Esophagus muscularis mucosa (tissue), 4 donors: ENCODE measurements around the gene ACADS. TPM values are rescaled to one million over a fixed set of nuclear protein-coding genes. Genes with fewer than 3 reads are reported as not detected.

ENCODE experiments used
- DNase-seq: peaks from one replicate; pipeline ENCODE4 v3.0.0-alpha.2; 2017; ENCODE audit errors: extremely low spot score
- H3K27ac ChIP-seq, 4 donors: fragments of 200-600 bp; sonication (generic); replicated peaks in 1 of 4; 1 replicate in 3 of 4; 2 replicates in 1 of 4; pipeline ENCODE4 v1.5.1; 2016 to 2019; ENCODE audit warnings: mild to moderate bottlenecking in 1 of 4
- H3K27me3 ChIP-seq, 4 donors: fragments of 200-600 bp; sonication (generic); one replicate each; pipeline versions ENCODE4 v1.5.1 to v1.6.0; 2016 to 2019
- H3K36me3 ChIP-seq, 4 donors: fragments of 200-600 bp; sonication (generic); one replicate each; pipeline ENCODE4 v1.5.1; 2016 to 2019
- H3K4me1 ChIP-seq, 4 donors: fragments of 200-600 bp; sonication (generic); one replicate each; pipeline ENCODE4 v1.5.1; 2016 to 2019
- H3K4me3 ChIP-seq, 4 donors: fragments of 200-600 bp; sonication (generic); 1 replicate in 2 of 4; 2 replicates in 2 of 4; pipeline ENCODE4 v1.5.1; 2016 to 2019; ENCODE audit warnings: mild to moderate bottlenecking in 4 of 4, moderate library complexity in 1 of 4
- H3K9me3 ChIP-seq, 4 donors: fragments of 200-600 bp; sonication (generic); 1 replicate in 3 of 4; 2 replicates in 1 of 4; pipeline ENCODE4 v1.5.1; 2016 to 2019
- EP300 ChIP-seq: sonication (generic); formaldehyde crosslinking; IDR thresholded peaks from one replicate; pipeline ENCODE4 v1.6.1; 2017; ENCODE audit warnings: antibody characterized with exemption
- POLR2A ChIP-seq: fragments of 450-650 bp; IDR thresholded peaks from one replicate; pipeline ENCODE4 v1.6.1; 2017; ENCODE audit warnings: antibody characterized with exemption, moderate library complexity, mild to moderate bottlenecking, low read depth
- POLR2AphosphoS5 ChIP-seq, 2 donors: sonication (generic); formaldehyde crosslinking; IDR thresholded peaks; one replicate each; pipeline ENCODE4 v1.6.1; 2017; ENCODE audit warnings: antibody characterized with exemption in 2 of 2
- WGBS: methylation state at CpG from one replicate; pipeline ENCODE4 v1.1.5; 2018; 5-methylcytosine and 5-hydroxymethylcytosine counted together
- intact Hi-C: fragments of 100-400 bp; cut with DNase I; formaldehyde crosslinking; loops from one replicate; pipeline ENCODE4 v1.15.1; 2023
- total RNA-seq, 4 donors: library from RNA; depleted of rRNA; stranded (reverse); fragments of >200 nt; gene quantifications; one replicate each; pipeline versions ENCODE4 v1.1.0 to v1.2.1, GENCODE V29; 2016
- TF ChIP-seq, protein P1 (sequence below), 3 experiments: fragments of 200-600 bp in 2 of 3; fragments of 450-650 bp in 1 of 3; sonication (generic) in 2 of 3; IDR thresholded peaks; one replicate each; pipeline ENCODE4 v1.5.1; 2017 to 2019; ENCODE audit warnings: antibody characterized with exemption in 3 of 3, mild to moderate bottlenecking in 2 of 3, moderate library complexity in 1 of 3

The ACADS gene
- total RNA-seq, 4 donors from 2014 or later: 31.6 to 64.2 (median 46.0) TPM

GRCh38 chr12:120762086-120762485 lies 36.5 kb downstream of the ACADS start:
- Histone ChIP-seq H3K4me1 (peaks cover 14 to 19% (median 18%) of the 10 kb centered on the region in 4 donors), H3K4me3 (no peak overlapping the region), H3K36me3 (peaks cover 23 to 69% (median 50%) of the 10 kb centered on the region in 4 donors), H3K9me3 (no peaks in the 10 kb centered on the region), H3K27me3 (no peaks in the 10 kb centered on the region), H3K27ac (peak overlapping the region; percentile 52 to 72 (median 64))
- no peak for DNase-seq
- intact Hi-C loops: no loop called here
- TF ChIP-seq POLR2A: no peak
- TF ChIP-seq EP300: no peak
- TF ChIP-seq, protein P1, sequence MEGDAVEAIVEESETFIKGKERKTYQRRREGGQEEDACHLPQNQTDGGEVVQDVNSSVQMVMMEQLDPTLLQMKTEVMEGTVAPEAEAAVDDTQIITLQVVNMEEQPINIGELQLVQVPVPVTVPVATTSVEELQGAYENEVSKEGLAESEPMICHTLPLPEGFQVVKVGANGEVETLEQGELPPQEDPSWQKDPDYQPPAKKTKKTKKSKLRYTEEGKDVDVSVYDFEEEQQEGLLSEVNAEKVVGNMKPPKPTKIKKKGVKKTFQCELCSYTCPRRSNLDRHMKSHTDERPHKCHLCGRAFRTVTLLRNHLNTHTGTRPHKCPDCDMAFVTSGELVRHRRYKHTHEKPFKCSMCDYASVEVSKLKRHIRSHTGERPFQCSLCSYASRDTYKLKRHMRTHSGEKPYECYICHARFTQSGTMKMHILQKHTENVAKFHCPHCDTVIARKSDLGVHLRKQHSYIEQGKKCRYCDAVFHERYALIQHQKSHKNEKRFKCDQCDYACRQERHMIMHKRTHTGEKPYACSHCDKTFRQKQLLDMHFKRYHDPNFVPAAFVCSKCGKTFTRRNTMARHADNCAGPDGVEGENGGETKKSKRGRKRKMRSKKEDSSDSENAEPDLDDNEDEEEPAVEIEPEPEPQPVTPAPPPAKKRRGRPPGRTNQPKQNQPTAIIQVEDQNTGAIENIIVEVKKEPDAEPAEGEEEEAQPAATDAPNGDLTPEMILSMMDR (IDR thresholded peaks at IDR 0.05): no peak
- TF ChIP-seq POLR2AphosphoS5 (IDR thresholded peaks at IDR 0.05): no peak
- WGBS: 62% methylated on average over 6 of the region's 6 CpGs

GRCh38 chr12:120763250-120763649 lies 37.6 kb downstream of the ACADS start:
- no peak for DNase-seq
- WGBS: 56% methylated on average over 2 of the region's 3 CpGs
- Histone ChIP-seq H3K4me3 (no peak overlapping the region), H3K27me3 (no peaks in the 10 kb centered on the region), H3K9me3 (no peaks in the 10 kb centered on the region), H3K36me3 (peaks cover 35 to 81% (median 62%) of the 10 kb centered on the region in 4 donors), H3K4me1 (peaks cover 14 to 19% (median 18%) of the 10 kb centered on the region in 4 donors), H3K27ac (no peak overlapping the region)
- no peak for TF ChIP-seq POLR2AphosphoS5 (IDR thresholded peaks at IDR 0.05)
- TF ChIP-seq, protein P1 (IDR thresholded peaks at IDR 0.05): no peak
- no peak for TF ChIP-seq EP300
- no peak for TF ChIP-seq POLR2A
- intact Hi-C loops: no loop called here

- Histone ChIP-seq H3K9me3 (no peaks in the 10 kb centered on the region), H3K36me3 (peaks cover 38 to 92% (median 70%) of the 10 kb centered on the region in 4 donors), H3K4me1 (peaks cover 14 to 19% (median 18%) of the 10 kb centered on the region in 4 donors), H3K27ac (no peak overlapping the region), H3K4me3 (no peak overlapping the region), H3K27me3 (no peaks in the 10 kb centered on the region)
- DNase-seq: no peak
- TF ChIP-seq POLR2A (no peak), EP300 (no peak), POLR2AphosphoS5 (IDR thresholded peaks at IDR 0.05) (no peak)
- TF ChIP-seq, protein P1 (IDR thresholded peaks at IDR 0.05): no peak
- intact Hi-C loops: no loop called here
- 81% methylated on average over 9 of the region's 9 CpGs for WGBS
Measured at GRCh38 chr12:120764816-120765215, 39.2 kb downstream of the ACADS start.

- no peak for DNase-seq
- H3K9me3 ChIP-seq: no peaks in the 10 kb centered on the region
- no peak overlapping the region for H3K4me3 ChIP-seq
- H3K27me3 ChIP-seq: no peaks in the 10 kb centered on the region
- H3K36me3 ChIP-seq: peaks cover 38 to 87% (median 64%) of the 10 kb centered on the region in 4 donors
- H3K27ac ChIP-seq: no peak overlapping the region
- peaks cover 8 to 11% (median 9%) of the 10 kb centered on the region in 4 donors for H3K4me1 ChIP-seq
- WGBS: 91% methylated on average over 4 of the region's 5 CpGs
- intact Hi-C loops: no loop called here
- TF ChIP-seq POLR2A: no peak
- TF ChIP-seq EP300: no peak
- TF ChIP-seq, protein P1 (IDR thresholded peaks at IDR 0.05): no peak
- TF ChIP-seq POLR2AphosphoS5 (IDR thresholded peaks at IDR 0.05): no peak
Measured at GRCh38 chr12:120766566-120766965, 40.9 kb downstream of the ACADS start.
